Measurements from ENCODE around the gene CD63. TPM values are rescaled to one million over a fixed set of nuclear protein-coding genes. Genes with fewer than 3 reads are reported as not detected.
A peak's percentile ranks its signal among the peaks of the same experiment; 100 is the strongest.

CD63 gene
- total and polyA plus RNA-seq, 2 of the 4 experiments (the other 2 are of a cell fraction): 995 to 1,398 TPM

GRCh38 chr12:55720894-55721444 lies 7.8 kb downstream of the CD63 start (continued):
- TF ChIP-seq CHD1 (IDR thresholded peaks at IDR 0.05; ENCODE audit: low read depth, low read length): no peak

GRCh38 chr12:55720071-55720564 lies 8.7 kb downstream of the CD63 start, which contains the start of gene RDH5:
RDH5 (plus strand) TSS chr12:55720393; CDS start chr12:55721185, 792 bp downstream.
- Histone ChIP-seq H3K9me3 (ENCODE audit: control insufficient read depth, insufficient read depth, low read length) (no peaks in the 10 kb centered on the region), H3K14ac (replicated peaks; ENCODE audit: low read depth, low read length) (no peak within 1 kb of the TSS), H3K18ac (ENCODE audit: low read depth, low read length) (peak within 1 kb of the TSS; percentile 20; the same call in 1 of the 2 replicates), H3K9me1 (ENCODE audit: insufficient read depth, low read length) (peaks cover 32% of the 10 kb centered on the region), H3K4me2 (ENCODE audit: low read depth, low read length) (peak within 1 kb of the TSS; percentile 14; the same call in 1 of the 2 replicates), H3K23ac (ENCODE audit: low read depth, low read length) (peak within 1 kb of the TSS; percentile 29; the same call in 1 of the 2 replicates), H2BK20ac (ENCODE audit: low read depth, low read length) (peak within 1 kb of the TSS; percentile 37; the same call in 1 of the 2 replicates), H2AK5ac (ENCODE audit: low read depth, low read length) (peak within 1 kb of the TSS; percentile 89), H4K20me1 (ENCODE audit: insufficient read depth, low read length) (peaks cover 37% of the 10 kb centered on the region), H3K79me1 (ENCODE audit: low read depth in 1 of 2, low read length in 2 of 2) (peaks cover 27 to 75% of the 10 kb centered on the region in 2 experiments), H2AK9ac (replicated peaks; ENCODE audit: low read depth, low read length, poor library complexity) (peak within 1 kb of the TSS; percentile 83), H3K9ac (ENCODE audit: low read depth, low read length) (no peak within 1 kb of the TSS; the same call in 1 of the 2 replicates), H3K4me1 (ENCODE audit: control insufficient read depth, insufficient read depth, low read length) (peaks cover 36% of the 10 kb centered on the region), H3K27me3 (ENCODE audit: control insufficient read depth, insufficient read depth, low read length) (no peaks in the 10 kb centered on the region), H2AFZ (replicated peaks; ENCODE audit: low read length, poor library complexity) (peak within 1 kb of the TSS; percentile 77), H2BK5ac (ENCODE audit: low read depth, low read length, poor library complexity, severe bottlenecking) (peak within 1 kb of the TSS; percentile 84), H2BK120ac (ENCODE audit: low read depth, low read length) (peak within 1 kb of the TSS; percentile 41), H3K4ac (ENCODE audit: low read depth, low read length) (peak within 1 kb of the TSS; percentile 76), H3K36me3 (ENCODE audit: control insufficient read depth, insufficient read depth, low read length) (peaks cover 24% of the 10 kb centered on the region), H2BK15ac (ENCODE audit: low read depth, low read length) (peak within 1 kb of the TSS; percentile 12; the same call in 2 of the 3 replicates), H4K91ac (ENCODE audit: insufficient read depth, low read depth, low read length) (peak within 1 kb of the TSS; percentile 25; the same call in 1 of the 2 replicates), H3K4me3 (ENCODE audit: insufficient read depth, low read depth, low read length) (no peak within 1 kb of the TSS), H4K8ac (ENCODE audit: low read depth in 2 of 2, low read length in 2 of 2) (peak within 1 kb of the TSS in 1 of 2 experiments; percentile 62; a peak in 2 of 4 replicates), H3K27ac (ENCODE audit: insufficient read depth, low read length) (peak within 1 kb of the TSS; percentile 30), H4K5ac (ENCODE audit: low read depth, low read length) (peak within 1 kb of the TSS; percentile 6; the same call in 1 of the 2 replicates), H3K56ac (ENCODE audit: extremely low read depth, insufficient read depth, low read length) (peak within 1 kb of the TSS; percentile 38)
- in situ Hi-C loops (cut with MboI; ENCODE audit: low sequenced_read_pairs) (no loop called here), intact Hi-C loops (cut with micrococcal nuclease) (loop anchor here (2.0 kb wide), 2 partner anchors 59 to 531 kb away; no protein-coding TSS in a partner anchor), dilution Hi-C loops (cut with HindIII; ENCODE audit: low sequenced_read_pairs, unreplicated experiment) (no loop called here)
- WGBS, 2 experiments (ENCODE audit: extremely low coverage in 2 of 2, insufficient read length in 1 of 2): no CpG with 5 or more reads among the region's 6 CpGs
- ATAC-seq (ENCODE audit: low read depth) (peak; percentile 39), DNase-seq (peak; percentile 89)
- TF ChIP-seq CTCF (conservative IDR thresholded peaks at IDR 0.05; ENCODE audit: low read depth, low read length) (no peak), CHD1 (IDR thresholded peaks at IDR 0.05; ENCODE audit: low read depth, low read length) (no peak), SMC3 (IDR thresholded peaks at IDR 0.05; ENCODE audit: low read depth, low read length) (0 out of 2 replicates have a peak, but pooled peaks have one; percentile 12), RAD21 (IDR thresholded peaks at IDR 0.05; ENCODE audit: low read length) (0 out of 2 replicates have a peak, but pooled peaks have one; percentile 6), MAZ (IDR thresholded peaks at IDR 0.05; ENCODE audit: borderline replicate concordance, low read depth, low read length) (peak; percentile 68; the same call in 1 of the 2 replicates)
- BruUV-seq (replicated peaks): no TSS peak
- POLR2A ChIA-PET (ENCODE audit: unreplicated experiment): interaction anchor here (2.1 kb wide), 1 partner anchor 10 kb away, joined by 8 read pairs; no protein-coding TSS in a partner anchor
- CTCF ChIA-PET: interaction anchor here (0.5 to 1.6 kb wide), 5 partner anchors 17 to 73 kb away, joined by 3 to 5 read pairs (median 4); no protein-coding TSS in a partner anchor
